ENCODE measurements around the gene CWC27.

DNA sequence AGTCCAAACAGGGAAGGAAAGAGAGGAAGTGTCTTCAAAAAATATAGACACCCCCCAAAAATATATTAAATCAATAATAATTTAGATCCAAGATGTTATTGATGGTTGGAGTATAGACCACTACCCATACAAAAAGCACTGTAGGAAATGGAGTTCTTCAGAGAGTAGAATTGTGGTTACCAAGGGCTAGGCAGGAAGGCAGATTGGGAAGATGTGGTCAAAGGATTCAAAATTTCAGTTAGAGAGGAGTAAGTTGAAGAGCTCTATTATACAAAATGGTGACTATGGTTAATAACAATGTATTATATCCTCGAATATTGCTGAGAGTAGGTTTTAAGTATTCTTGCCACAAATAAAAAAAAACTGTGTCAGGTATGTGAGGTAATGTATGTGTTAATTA lies 149.4 kb downstream of the CWC27 start:
- TF ChIP-seq, protein P1, sequence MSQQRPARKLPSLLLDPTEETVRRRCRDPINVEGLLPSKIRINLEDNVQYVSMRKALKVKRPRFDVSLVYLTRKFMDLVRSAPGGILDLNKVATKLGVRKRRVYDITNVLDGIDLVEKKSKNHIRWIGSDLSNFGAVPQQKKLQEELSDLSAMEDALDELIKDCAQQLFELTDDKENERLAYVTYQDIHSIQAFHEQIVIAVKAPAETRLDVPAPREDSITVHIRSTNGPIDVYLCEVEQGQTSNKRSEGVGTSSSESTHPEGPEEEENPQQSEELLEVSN (IDR thresholded peaks at IDR 0.05; ENCODE audit: borderline replicate concordance, low read depth) = no peak
- TF ChIP-seq, protein P2, sequence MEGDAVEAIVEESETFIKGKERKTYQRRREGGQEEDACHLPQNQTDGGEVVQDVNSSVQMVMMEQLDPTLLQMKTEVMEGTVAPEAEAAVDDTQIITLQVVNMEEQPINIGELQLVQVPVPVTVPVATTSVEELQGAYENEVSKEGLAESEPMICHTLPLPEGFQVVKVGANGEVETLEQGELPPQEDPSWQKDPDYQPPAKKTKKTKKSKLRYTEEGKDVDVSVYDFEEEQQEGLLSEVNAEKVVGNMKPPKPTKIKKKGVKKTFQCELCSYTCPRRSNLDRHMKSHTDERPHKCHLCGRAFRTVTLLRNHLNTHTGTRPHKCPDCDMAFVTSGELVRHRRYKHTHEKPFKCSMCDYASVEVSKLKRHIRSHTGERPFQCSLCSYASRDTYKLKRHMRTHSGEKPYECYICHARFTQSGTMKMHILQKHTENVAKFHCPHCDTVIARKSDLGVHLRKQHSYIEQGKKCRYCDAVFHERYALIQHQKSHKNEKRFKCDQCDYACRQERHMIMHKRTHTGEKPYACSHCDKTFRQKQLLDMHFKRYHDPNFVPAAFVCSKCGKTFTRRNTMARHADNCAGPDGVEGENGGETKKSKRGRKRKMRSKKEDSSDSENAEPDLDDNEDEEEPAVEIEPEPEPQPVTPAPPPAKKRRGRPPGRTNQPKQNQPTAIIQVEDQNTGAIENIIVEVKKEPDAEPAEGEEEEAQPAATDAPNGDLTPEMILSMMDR (IDR thresholded peaks at IDR 0.05) = no peak
- TF ChIP-seq SREBF2 (IDR thresholded peaks at IDR 0.05) (no peak), EP300 (IDR thresholded peaks at IDR 0.05) (no peak), POLR2A (IDR thresholded peaks at IDR 0.05; ENCODE audit: low read length) (no peak), JUNB (IDR thresholded peaks at IDR 0.05) (no peak), MYC (IDR thresholded peaks at IDR 0.05; ENCODE audit: borderline replicate concordance, low read length) (no peak), CHD4 (IDR thresholded peaks at IDR 0.05; ENCODE audit: borderline replicate concordance) (no peak), PHF8 (IDR thresholded peaks at IDR 0.05; ENCODE audit: borderline replicate concordance, low read depth) (no peak), TP53 (CRISPR knock-in tag; IDR thresholded peaks at IDR 0.05) (no peak)
- TF ChIP-seq, protein P3, sequence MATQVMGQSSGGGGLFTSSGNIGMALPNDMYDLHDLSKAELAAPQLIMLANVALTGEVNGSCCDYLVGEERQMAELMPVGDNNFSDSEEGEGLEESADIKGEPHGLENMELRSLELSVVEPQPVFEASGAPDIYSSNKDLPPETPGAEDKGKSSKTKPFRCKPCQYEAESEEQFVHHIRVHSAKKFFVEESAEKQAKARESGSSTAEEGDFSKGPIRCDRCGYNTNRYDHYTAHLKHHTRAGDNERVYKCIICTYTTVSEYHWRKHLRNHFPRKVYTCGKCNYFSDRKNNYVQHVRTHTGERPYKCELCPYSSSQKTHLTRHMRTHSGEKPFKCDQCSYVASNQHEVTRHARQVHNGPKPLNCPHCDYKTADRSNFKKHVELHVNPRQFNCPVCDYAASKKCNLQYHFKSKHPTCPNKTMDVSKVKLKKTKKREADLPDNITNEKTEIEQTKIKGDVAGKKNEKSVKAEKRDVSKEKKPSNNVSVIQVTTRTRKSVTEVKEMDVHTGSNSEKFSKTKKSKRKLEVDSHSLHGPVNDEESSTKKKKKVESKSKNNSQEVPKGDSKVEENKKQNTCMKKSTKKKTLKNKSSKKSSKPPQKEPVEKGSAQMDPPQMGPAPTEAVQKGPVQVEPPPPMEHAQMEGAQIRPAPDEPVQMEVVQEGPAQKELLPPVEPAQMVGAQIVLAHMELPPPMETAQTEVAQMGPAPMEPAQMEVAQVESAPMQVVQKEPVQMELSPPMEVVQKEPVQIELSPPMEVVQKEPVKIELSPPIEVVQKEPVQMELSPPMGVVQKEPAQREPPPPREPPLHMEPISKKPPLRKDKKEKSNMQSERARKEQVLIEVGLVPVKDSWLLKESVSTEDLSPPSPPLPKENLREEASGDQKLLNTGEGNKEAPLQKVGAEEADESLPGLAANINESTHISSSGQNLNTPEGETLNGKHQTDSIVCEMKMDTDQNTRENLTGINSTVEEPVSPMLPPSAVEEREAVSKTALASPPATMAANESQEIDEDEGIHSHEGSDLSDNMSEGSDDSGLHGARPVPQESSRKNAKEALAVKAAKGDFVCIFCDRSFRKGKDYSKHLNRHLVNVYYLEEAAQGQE (IDR thresholded peaks at IDR 0.05) = no peak
- TF ChIP-seq, protein P4, sequence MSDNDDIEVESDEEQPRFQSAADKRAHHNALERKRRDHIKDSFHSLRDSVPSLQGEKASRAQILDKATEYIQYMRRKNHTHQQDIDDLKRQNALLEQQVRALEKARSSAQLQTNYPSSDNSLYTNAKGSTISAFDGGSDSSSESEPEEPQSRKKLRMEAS (IDR thresholded peaks at IDR 0.05) = no peak
